ENCODE measurements around the gene KRT222.

- no peak for TF ChIP-seq EZH2phosphoT487 (IDR thresholded peaks at IDR 0.05; ENCODE audit: borderline replicate concordance, low read length)
- TF ChIP-seq CTCF (conservative IDR thresholded peaks at IDR 0.05; ENCODE audit: low read depth, low read length) = no peak
- no peak for TF ChIP-seq EZH2 (IDR thresholded peaks at IDR 0.05; ENCODE audit: low read length, unreplicated experiment)
These were observed 31.0 kb upstream of the KRT222 start for GRCh38 chr17:40695874-40696472.
